ENCODE results near the gene RPN1. TPM values are rescaled to one million over a fixed set of nuclear protein-coding genes. Genes with fewer than 3 reads are reported as not detected.

RPN1 gene
- total and polyA plus RNA-seq, 2 of the 8 experiments (the other 6 are each of a cell fraction or from before 2014, with no cell fraction given): 165 to 211 TPM

DNA sequence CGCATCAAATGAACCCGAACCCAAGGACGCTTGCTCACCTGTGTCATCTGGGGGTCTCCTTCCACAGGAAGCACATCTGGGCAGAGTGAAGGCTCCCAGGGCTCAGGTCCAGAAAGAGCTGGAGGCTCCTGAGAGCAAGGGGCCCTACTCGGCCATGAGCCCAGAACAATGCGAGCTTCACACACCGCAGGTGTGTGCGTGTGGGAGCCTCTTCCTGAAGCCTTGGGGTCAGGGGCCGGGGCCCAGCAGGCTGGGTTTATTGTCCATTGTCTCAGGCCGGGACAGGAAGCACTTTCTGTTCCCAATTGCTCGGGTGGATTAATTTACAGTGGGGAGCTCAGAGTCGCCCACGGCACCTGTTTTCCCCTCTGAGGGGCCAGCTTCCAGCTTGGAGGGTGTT is 74.8 kb downstream of the RPN1 start:
- Histone ChIP-seq H4K5ac (ENCODE audit: insufficient read length, low read depth, low read length) (no peak overlapping the region), H3K9ac (replicated peaks in 1 of 4; ENCODE audit: extremely low read depth in 1 of 4, low read depth in 3 of 4, low read length in 3 of 4) (no peak overlapping the region), H4K8ac (ENCODE audit: extremely low read depth, insufficient read depth, low read length) (no peak overlapping the region), H4K20me1 (replicated peaks in 1 of 2; ENCODE audit: control insufficient read depth in 1 of 2, insufficient read depth in 2 of 2, low read length in 2 of 2) (no peaks in the 10 kb centered on the region), H3K4me2 (ENCODE audit: insufficient read depth in 1 of 2, low read depth in 2 of 2, low read length in 2 of 2) (no peak overlapping the region), H2BK20ac (ENCODE audit: low read length) (no peak overlapping the region), H4K91ac (replicated peaks; ENCODE audit: insufficient read length, low read length) (peak overlapping the region; percentile 47), H3K36me3 (ENCODE audit: control insufficient read depth in 2 of 4, insufficient read depth in 4 of 4, low read length in 3 of 4) (no peaks in the 10 kb centered on the region), H2AFZ (ENCODE audit: low read length) (no peak overlapping the region), H3K4me3 (ENCODE audit: extremely low read depth in 1 of 4, insufficient read depth in 2 of 4, low read depth in 3 of 4, low read length in 4 of 4) (no peak overlapping the region), H3K56ac (replicated peaks; ENCODE audit: insufficient read length, low read depth, low read length) (no peak overlapping the region), H2BK15ac (ENCODE audit: low read length) (no peak overlapping the region), H3K27me3 (replicated peaks in 1 of 4; ENCODE audit: control insufficient read depth in 3 of 4, extremely low read depth in 1 of 4, insufficient read depth in 3 of 4, low read length in 3 of 4) (no peaks in the 10 kb centered on the region), H3K4ac (replicated peaks; ENCODE audit: insufficient read length, low read depth, low read length) (no peak overlapping the region), H3K23ac (ENCODE audit: insufficient read length) (no peak overlapping the region), H3K14ac (ENCODE audit: insufficient read length) (no peak overlapping the region), H2BK5ac (ENCODE audit: low read depth, low read length) (no peak overlapping the region), H3K4me1 (replicated peaks in 1 of 4; ENCODE audit: control insufficient read depth in 3 of 4, insufficient read depth in 4 of 4, low read length in 3 of 4) (peaks cover 0 to 7% (median 2%) of the 10 kb centered on the region in 4 experiments; a peak in 3 of 7 replicates), H3K9me3 (ENCODE audit: insufficient read depth in 2 of 2, low read depth in 1 of 2, low read length in 1 of 2) (peaks cover 4 to 6% of the 10 kb centered on the region in 2 experiments; a peak in 3 of 4 replicates), H2BK120ac (replicated peaks; ENCODE audit: low read depth, low read length) (no peak overlapping the region), H3K27ac (ENCODE audit: low read depth, low read length) (no peak overlapping the region), H3K18ac (ENCODE audit: extremely low read depth, low read length) (no peak overlapping the region), H3K23me2 (ENCODE audit: low read depth, low read length) (no peaks in the 10 kb centered on the region; the same call in 1 of the 2 replicates), H2BK12ac (ENCODE audit: low read depth, low read length) (peak overlapping the region; percentile 68; the same call in 1 of the 2 replicates), H3K79me1 (ENCODE audit: low read depth, low read length) (no peaks in the 10 kb centered on the region), H2AK5ac (ENCODE audit: low read depth, low read length) (no peak overlapping the region), H3K79me2 (ENCODE audit: control insufficient read depth in 1 of 2, insufficient read depth in 2 of 2, low read length in 2 of 2) (no peaks in the 10 kb centered on the region)
- ChIA-PET CTCF (ENCODE audit: partially characterized antibody) (interaction anchor here (0.7 to 14.5 kb wide), 9 partner anchors 8 to 350 kb away, joined by 3 to 182 read pairs (median 4); no protein-coding TSS in a partner anchor), POLR2A (ENCODE audit: partially characterized antibody) (interaction anchor here (1.1 kb wide), 1 partner anchor 21 kb away, joined by 3 read pairs; no protein-coding TSS in a partner anchor)
- DNase-seq (ENCODE audit: low read depth in 1 of 2, low spot score in 2 of 2): no peak
- no peak for FAIRE-seq
- 89% methylated on average over 12 of the region's 12 CpGs; no CpG with 5 or more reads in 1 of the 2 experiments for WGBS, 2 experiments (ENCODE audit: extremely low coverage in 1 of 2, insufficient coverage in 1 of 2, insufficient read length in 1 of 2, insufficient replicate concordance in 2 of 2, low coverage in 1 of 2, low lambda C conversion rate in 2 of 2, missing lambda C conversion rate in 1 of 2)
- no peak for TF ChIP-seq SP1 (IDR thresholded peaks at IDR 0.05; ENCODE audit: low read depth, low read length)
- TF ChIP-seq PHF8 (conservative IDR thresholded peaks at IDR 0.05; ENCODE audit: low read depth, low read length): no peak
- TF ChIP-seq MAX (IDR thresholded peaks at IDR 0.05): no peak
- no peak for TF ChIP-seq RNF2 (IDR thresholded peaks at IDR 0.05; ENCODE audit: borderline replicate concordance, low read depth, low read length, missing control alignments, poor library complexity, severe bottlenecking)
- no peak for TF ChIP-seq TAF1 (IDR thresholded peaks at IDR 0.05; ENCODE audit: low read depth, low read length)
- no peak for TF ChIP-seq RBBP5 (IDR thresholded peaks at IDR 0.05; ENCODE audit: borderline replicate concordance, low read depth, low read length)
- no peak for TF ChIP-seq POLR2A (IDR thresholded peaks at IDR 0.05; ENCODE audit: control extremely low read depth in 1 of 2, low read depth in 2 of 2, low read length in 2 of 2)
- TF ChIP-seq KDM5A (IDR thresholded peaks at IDR 0.05; ENCODE audit: low read length): no peak
- no peak for TF ChIP-seq GABPA (IDR thresholded peaks at IDR 0.05; ENCODE audit: borderline replicate concordance, insufficient read depth, low read length)
- TF ChIP-seq ATF2 (IDR thresholded peaks at IDR 0.05; ENCODE audit: low read length): no peak
- TF ChIP-seq HDAC6 (IDR thresholded peaks at IDR 0.05; ENCODE audit: low read depth, low read length): no peak
- no peak for TF ChIP-seq TBP (IDR thresholded peaks at IDR 0.05; ENCODE audit: low read depth, low read length)
